ENCODE results near the gene RAVER2. TPM values are rescaled to one million over a fixed set of nuclear protein-coding genes. Genes with fewer than 3 reads are reported as not detected.

RAVER2 gene
- total RNA-seq, 2 experiments from 2014 or later: 1.7 TPM

DNA sequence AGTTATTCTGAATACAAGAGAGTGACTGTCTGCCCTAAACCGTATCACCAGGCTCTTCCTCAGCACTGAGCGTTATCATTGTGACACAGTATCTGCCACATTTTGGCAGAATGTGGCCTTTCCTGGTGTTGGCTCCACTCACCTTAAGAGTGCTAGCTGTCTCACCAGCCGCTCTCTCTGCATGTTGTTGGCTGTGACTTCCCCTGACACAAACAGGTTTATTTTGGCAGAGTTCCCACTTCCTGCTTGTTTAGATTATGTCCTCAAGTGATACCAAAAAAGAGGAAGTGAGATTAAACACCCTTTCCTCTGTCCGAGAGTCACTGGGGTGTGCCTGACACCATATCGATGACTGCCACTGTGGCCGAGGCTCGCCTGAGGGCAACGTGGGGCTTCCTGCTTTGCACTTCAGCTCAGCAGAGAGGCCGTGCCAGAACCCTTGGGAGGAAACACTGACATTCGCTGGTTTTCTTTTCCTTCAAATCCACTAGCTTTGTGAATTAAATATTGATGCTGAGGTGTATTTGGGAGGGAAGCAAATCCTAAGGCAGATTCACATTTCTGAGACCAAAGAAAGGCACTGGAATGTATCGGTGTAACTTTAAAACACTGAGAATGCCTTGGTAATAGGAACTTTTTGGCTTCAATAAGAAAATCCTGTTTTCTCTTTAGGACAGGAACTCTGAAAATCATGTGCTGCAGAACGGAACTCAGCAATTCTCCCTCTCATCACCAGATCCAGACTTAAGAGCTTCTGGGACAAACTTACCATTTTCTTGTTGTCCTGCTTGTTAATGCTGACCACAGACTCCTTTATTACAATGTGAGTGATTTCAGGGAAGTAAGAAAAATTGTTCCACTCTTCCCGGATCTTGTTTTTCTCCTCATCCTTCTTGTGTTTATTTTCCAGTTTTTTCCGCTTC is 119.4 kb downstream of the RAVER2 start:
- peaks cover 69% of the 10 kb centered on the region for H3K36me3 Mint-ChIP-seq (ENCODE audit: low read depth)
- H3K4me3 Mint-ChIP-seq: no peak overlapping the region

DNA sequence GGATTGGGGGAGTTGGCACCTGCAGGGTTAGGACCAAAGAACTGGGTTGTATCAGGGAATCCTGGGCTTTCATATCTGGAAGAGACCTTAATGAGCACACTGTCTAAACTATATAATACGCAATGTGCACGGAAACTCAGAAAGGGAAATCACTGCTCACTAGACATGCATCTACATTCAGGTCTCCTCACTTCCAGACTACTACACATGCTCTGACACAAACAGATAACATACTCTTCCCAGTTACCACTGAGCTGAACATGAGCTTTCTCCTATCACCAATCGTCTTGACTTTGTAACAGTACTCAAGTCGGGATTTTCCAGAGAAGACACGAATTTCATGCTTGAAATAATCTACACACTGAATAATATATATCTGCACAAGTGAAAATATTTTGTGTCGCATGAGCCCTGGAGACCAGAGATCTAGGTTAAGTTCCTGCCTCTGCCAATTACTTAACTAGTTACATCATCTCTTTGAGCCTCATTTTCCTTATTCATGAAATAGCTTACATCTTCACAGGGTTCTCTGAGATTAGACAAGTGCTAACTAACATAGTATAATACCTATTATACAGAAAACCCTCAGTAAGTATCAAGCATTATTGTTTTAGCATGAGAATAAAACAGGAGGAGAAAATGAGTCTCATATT is 120.4 kb downstream of the RAVER2 start:
- no peak overlapping the region for H3K4me3 Mint-ChIP-seq
- H3K9me3 Mint-ChIP-seq: no peaks in the 10 kb centered on the region
- peaks cover 33% of the 10 kb centered on the region for H3K4me1 Mint-ChIP-seq
- ChIA-PET POLR2A (no interaction called here), CTCF (no interaction called here)
- peaks cover 63% of the 10 kb centered on the region for H3K36me3 Mint-ChIP-seq (ENCODE audit: low read depth)
- no peaks in the 10 kb centered on the region for H3K27me3 Mint-ChIP-seq
- H3K27ac Mint-ChIP-seq: peak overlapping the region; percentile 81
- DNase-seq: no peak

More for the DNA sequence above, 119.4 kb downstream of the RAVER2 start:
- H3K27ac Mint-ChIP-seq: peak overlapping the region; percentile 81
- peaks cover 33% of the 10 kb centered on the region for H3K4me1 Mint-ChIP-seq
- POLR2A ChIA-PET: no interaction called here
- CTCF ChIA-PET: interaction anchor here (0.6 kb wide), 1 partner anchor 200 kb away, joined by 5 read pairs; no protein-coding TSS in a partner anchor
- DNase-seq: peak; percentile 51
- H3K9me3 Mint-ChIP-seq: no peaks in the 10 kb centered on the region
- no peaks in the 10 kb centered on the region for H3K27me3 Mint-ChIP-seq

DNA sequence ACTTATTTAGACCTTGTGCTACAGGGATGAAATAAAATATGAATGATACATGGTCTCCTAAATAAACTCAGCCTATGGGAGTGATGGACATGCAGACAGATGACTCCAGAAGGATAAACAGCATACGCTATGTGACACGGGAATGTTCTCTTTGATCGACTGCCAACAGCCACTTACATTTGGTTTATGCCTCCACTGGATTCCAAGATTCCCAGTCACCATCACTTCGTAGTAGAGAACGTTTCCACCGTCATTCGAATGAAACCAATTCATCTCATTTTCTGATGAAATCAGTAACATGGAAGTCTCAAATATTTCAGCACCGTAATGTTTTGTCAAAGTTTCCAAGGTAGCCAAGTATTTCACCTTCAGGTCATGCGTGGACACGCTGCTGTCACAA is 121.8 kb downstream of the RAVER2 start:
- Mint-ChIP-seq H3K27ac (no peak overlapping the region), H3K36me3 (ENCODE audit: low read depth) (peaks cover 61% of the 10 kb centered on the region)

GRCh38 chr1:64867266-64867665 is 122.4 kb downstream of the RAVER2 start:
- peaks cover 62% of the 10 kb centered on the region for H3K36me3 Mint-ChIP-seq (ENCODE audit: low read depth)
- H3K27ac Mint-ChIP-seq: no peak overlapping the region
- POLR2A ChIA-PET: no interaction called here
- CTCF ChIA-PET: interaction anchor here (1.8 kb wide), 1 partner anchor 44 kb away, joined by 4 read pairs; no protein-coding TSS in a partner anchor
- no peaks in the 10 kb centered on the region for H3K27me3 Mint-ChIP-seq
- no peak overlapping the region for H3K4me3 Mint-ChIP-seq
- peaks cover 30% of the 10 kb centered on the region for H3K4me1 Mint-ChIP-seq
- H3K9me3 Mint-ChIP-seq: no peaks in the 10 kb centered on the region
- DNase-seq: no peak

More for the DNA sequence above, 121.8 kb downstream of the RAVER2 start:
- no peaks in the 10 kb centered on the region for H3K9me3 Mint-ChIP-seq
- H3K27me3 Mint-ChIP-seq: no peaks in the 10 kb centered on the region
- CTCF ChIA-PET: no interaction called here
- peaks cover 29% of the 10 kb centered on the region for H3K4me1 Mint-ChIP-seq
- no peak for DNase-seq
- H3K4me3 Mint-ChIP-seq: no peak overlapping the region
- POLR2A ChIA-PET: no interaction called here

DNA sequence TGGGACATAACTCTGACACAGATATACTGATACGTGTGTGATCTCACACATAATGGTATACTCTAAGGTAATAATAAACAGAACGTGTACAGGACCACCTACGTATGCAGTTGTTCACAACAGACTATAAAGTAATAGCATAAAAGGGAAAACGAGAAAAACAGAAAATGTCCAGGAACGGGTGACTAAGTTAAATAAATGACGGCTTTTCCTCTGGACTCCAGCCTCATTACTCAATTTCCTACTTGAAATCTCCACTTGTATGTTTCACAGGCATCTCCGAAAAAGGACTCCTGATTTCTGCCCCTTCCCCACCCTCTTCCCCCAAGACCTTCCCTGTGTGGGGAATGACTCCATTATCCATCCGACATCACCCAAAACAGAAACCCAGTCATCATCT is 126.4 kb downstream of the RAVER2 start:
- POLR2A ChIA-PET: no interaction called here
- Mint-ChIP-seq H3K4me3 (no peak overlapping the region), H3K36me3 (ENCODE audit: low read depth) (peaks cover 72% of the 10 kb centered on the region), H3K4me1 (peaks cover 24% of the 10 kb centered on the region), H3K9me3 (no peaks in the 10 kb centered on the region), H3K27ac (peak overlapping the region; percentile 37), H3K27me3 (no peaks in the 10 kb centered on the region)
- CTCF ChIA-PET: no interaction called here
- no peak for DNase-seq

DNA sequence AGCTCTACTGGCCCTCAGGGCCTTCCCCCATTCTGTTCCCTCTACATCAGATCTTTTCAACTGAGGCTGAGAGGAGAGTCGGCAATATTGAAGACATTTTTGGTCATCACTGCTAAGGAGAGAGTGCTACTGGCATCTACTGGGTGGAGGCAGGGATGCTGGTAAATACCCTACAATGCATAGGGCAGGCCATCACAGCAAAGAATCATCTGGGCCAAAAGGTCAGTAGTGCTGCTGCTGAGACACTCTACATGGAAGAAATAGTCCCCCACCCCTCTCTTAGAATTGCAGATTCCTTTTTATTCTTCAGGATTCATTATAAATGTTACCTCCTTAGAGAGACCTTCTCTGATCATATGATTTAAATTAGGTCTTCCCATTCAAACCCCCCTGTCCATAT is 127.2 kb downstream of the RAVER2 start:
- Mint-ChIP-seq H3K27ac (peak overlapping the region; percentile 37), H3K4me3 (no peak overlapping the region), H3K36me3 (ENCODE audit: low read depth) (peaks cover 72% of the 10 kb centered on the region), H3K9me3 (no peaks in the 10 kb centered on the region), H3K27me3 (no peaks in the 10 kb centered on the region), H3K4me1 (peaks cover 32% of the 10 kb centered on the region)
- CTCF ChIA-PET: interaction anchor here (2.6 kb wide), 1 partner anchor 22 kb away, joined by 7 read pairs; no protein-coding TSS in a partner anchor
- POLR2A ChIA-PET: no interaction called here
- no peak for DNase-seq

- Mint-ChIP-seq H3K9me3 (no peaks in the 10 kb centered on the region), H3K27me3 (no peaks in the 10 kb centered on the region), H3K4me3 (no peak overlapping the region), H3K4me1 (peaks cover 45% of the 10 kb centered on the region), H3K27ac (no peak overlapping the region), H3K36me3 (ENCODE audit: low read depth) (peaks cover 77% of the 10 kb centered on the region)
- POLR2A ChIA-PET: no interaction called here
- no peak for DNase-seq
- CTCF ChIA-PET: interaction anchor here (1.2 to 2.6 kb wide), 2 partner anchors 14 to 21 kb away, joined by 3 to 7 read pairs; no protein-coding TSS in a partner anchor
These were observed 128.7 kb downstream of the RAVER2 start for GRCh38 chr1:64873576-64873975.

DNA sequence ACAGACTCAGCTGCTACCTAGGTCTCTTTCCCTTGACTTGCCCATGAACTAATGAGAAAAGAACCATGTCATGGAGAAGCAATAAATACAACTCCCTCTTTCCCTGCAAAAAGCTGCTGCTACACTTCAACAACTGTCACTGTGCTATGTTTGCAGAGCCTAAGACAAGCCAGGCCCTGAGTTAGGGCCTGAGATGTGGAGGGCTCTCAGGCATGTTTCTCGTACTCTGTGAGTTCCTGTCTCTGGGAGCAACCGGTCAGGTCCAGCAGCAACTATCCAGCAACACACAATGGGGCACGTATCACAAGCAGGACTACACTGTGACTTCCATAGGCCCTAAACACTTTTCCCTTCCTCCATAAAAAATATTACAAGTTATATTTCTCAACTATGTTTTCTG is 129.8 kb downstream of the RAVER2 start:
- Mint-ChIP-seq H3K27me3 (no peaks in the 10 kb centered on the region), H3K27ac (peak overlapping the region; percentile 48), H3K9me3 (no peaks in the 10 kb centered on the region), H3K36me3 (ENCODE audit: low read depth) (peaks cover 79% of the 10 kb centered on the region), H3K4me1 (peaks cover 54% of the 10 kb centered on the region), H3K4me3 (no peak overlapping the region)
- ChIA-PET POLR2A (no interaction called here), CTCF (interaction anchor here (2.6 kb wide), 1 partner anchor 20 kb away, joined by 7 read pairs; no protein-coding TSS in a partner anchor)
- no peak for DNase-seq

GRCh38 chr1:64875101-64875500 is 130.2 kb downstream of the RAVER2 start:
- no peaks in the 10 kb centered on the region for H3K27me3 Mint-ChIP-seq
- peaks cover 83% of the 10 kb centered on the region for H3K36me3 Mint-ChIP-seq (ENCODE audit: low read depth)
- no peaks in the 10 kb centered on the region for H3K9me3 Mint-ChIP-seq
- peak overlapping the region; percentile 78 for H3K27ac Mint-ChIP-seq
- ChIA-PET POLR2A (no interaction called here), CTCF (no interaction called here)
- H3K4me1 Mint-ChIP-seq: peaks cover 54% of the 10 kb centered on the region
- H3K4me3 Mint-ChIP-seq: no peak overlapping the region
- no peak for DNase-seq

DNA sequence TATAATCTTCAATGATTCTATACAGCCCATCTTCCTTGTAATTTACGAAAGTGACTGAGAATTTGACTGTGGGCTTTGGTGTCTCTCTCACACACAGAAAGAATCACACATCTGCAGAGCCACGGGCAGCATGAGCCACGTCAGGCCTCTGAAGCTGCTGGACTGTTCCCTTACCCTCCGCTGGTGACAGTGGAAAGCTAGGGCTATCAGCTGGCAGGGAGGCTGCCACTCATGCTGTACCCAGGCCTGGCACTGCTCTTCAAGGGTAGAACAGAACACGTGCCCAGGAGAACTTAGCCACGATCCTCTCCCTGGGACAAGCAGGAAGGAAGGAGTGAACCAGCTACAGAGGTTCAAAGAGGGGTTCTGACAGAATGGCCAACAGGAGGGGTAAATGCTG is 130.7 kb downstream of the RAVER2 start:
- DNase-seq: no peak
- H3K4me1 Mint-ChIP-seq: peaks cover 54% of the 10 kb centered on the region
- H3K27me3 Mint-ChIP-seq: no peaks in the 10 kb centered on the region
- H3K27ac Mint-ChIP-seq: peak overlapping the region; percentile 77
- H3K9me3 Mint-ChIP-seq: no peaks in the 10 kb centered on the region
- H3K36me3 Mint-ChIP-seq (ENCODE audit: low read depth): peaks cover 81% of the 10 kb centered on the region
- ChIA-PET POLR2A (interaction anchor here (0.7 kb wide), 1 partner anchor 1151 kb away, joined by 3 read pairs; no protein-coding TSS in a partner anchor), CTCF (no interaction called here)
- H3K4me3 Mint-ChIP-seq: no peak overlapping the region

- peaks cover 59% of the 10 kb centered on the region for H3K4me1 Mint-ChIP-seq
- H3K36me3 Mint-ChIP-seq (ENCODE audit: low read depth): peaks cover 77% of the 10 kb centered on the region
- ChIA-PET POLR2A (no interaction called here), CTCF (interaction anchor here (0.7 kb wide), 1 partner anchor 366 kb away, joined by 3 read pairs; no protein-coding TSS in a partner anchor)
- H3K27me3 Mint-ChIP-seq: no peaks in the 10 kb centered on the region
- H3K27ac Mint-ChIP-seq: peak overlapping the region; percentile 86
- no peaks in the 10 kb centered on the region for H3K9me3 Mint-ChIP-seq
- H3K4me3 Mint-ChIP-seq: peak overlapping the region; percentile 64
- DNase-seq: peak; percentile 67
These were observed 132.3 kb downstream of the RAVER2 start for GRCh38 chr1:64877151-64877550.

- POLR2A ChIA-PET: no interaction called here
- Mint-ChIP-seq H3K4me3 (peak overlapping the region; percentile 64), H3K4me1 (peaks cover 62% of the 10 kb centered on the region)
These were observed 132.7 kb downstream of the RAVER2 start for GRCh38 chr1:64877598-64877997.

GRCh38 chr1:64878090-64878489 is 133.2 kb downstream of the RAVER2 start:
- Mint-ChIP-seq H3K27ac (peak overlapping the region; percentile 86), H3K27me3 (no peaks in the 10 kb centered on the region), H3K4me3 (no peak overlapping the region), H3K36me3 (ENCODE audit: low read depth) (peaks cover 75% of the 10 kb centered on the region), H3K9me3 (no peaks in the 10 kb centered on the region), H3K4me1 (peaks cover 64% of the 10 kb centered on the region)
- ChIA-PET CTCF (interaction anchor here (0.6 to 1.1 kb wide), 3 partner anchors 38 to 200 kb away, joined by 3 read pairs; no protein-coding TSS in a partner anchor), POLR2A (no interaction called here)
- no peak for DNase-seq

More at GRCh38 chr1:64877598-64877997, 132.7 kb downstream of the RAVER2 start:
- H3K9me3 Mint-ChIP-seq: no peaks in the 10 kb centered on the region
- no peak for DNase-seq
- H3K36me3 Mint-ChIP-seq (ENCODE audit: low read depth): peaks cover 76% of the 10 kb centered on the region
- CTCF ChIA-PET: interaction anchor here (0.6 to 1.1 kb wide), 2 partner anchors 60 to 201 kb away, joined by 3 read pairs; no protein-coding TSS in a partner anchor
- no peaks in the 10 kb centered on the region for H3K27me3 Mint-ChIP-seq
- peak overlapping the region; percentile 86 for H3K27ac Mint-ChIP-seq

Data from activated CD4-positive, alpha-beta T cell treated with anti-CD3 and anti-CD28 coated beads, Interleukin-2, amount 10 ng/mL, durations not matched to agents 7 days and 5 days (primary cell).